Right renal pelvis (tissue), 4 donors: ENCODE data around the gene REEP3. TPM values are rescaled to one million over a fixed set of nuclear protein-coding genes. Genes with fewer than 3 reads are reported as not detected.
"Not testable (repeated sequence)": the region's sequence is repeated elsewhere in the genome, so short reads cannot be mapped to it uniquely, and the experiment has no call there.

Source experiments
- DNase-seq, 4 donors: peaks; one replicate each; pipeline ENCODE4 v3.0.0-alpha.2; 2013; ENCODE audit warnings: low read depth in 4 of 4, low spot score in 3 of 4, missing footprints in 1 of 4
- polyA plus RNA-seq, 4 donors: library from polyadenylated mRNA; unstranded; fragments of 120-200 nt; gene quantifications; one replicate each; pipeline ENCODE4 v1.2.1, GENCODE V29; 2013; ENCODE audit not compliant: insufficient read length in 4 of 4

REEP3 gene
- polyA plus RNA-seq: 10 to 100 TPM; 27.4 to 33.3 (median 29.9) TPM

- DNase-seq: peak; percentile 35 to 51 (median 40)
Measured at GRCh38 chr10:63520500-63521415, at the start of gene REEP3. Gene REEP3, plus strand, starts transcription at chr10:63521401. Its CDS starts 145 bp downstream, at chr10:63521546.

- DNase-seq: no peak
Measured at GRCh38 chr10:63474488-63474887, 46.7 kb upstream of the REEP3 start.

- DNase-seq: no peak
Measured at GRCh38 chr10:63477927-63478326, 43.3 kb upstream of the REEP3 start.

- DNase-seq: no peak
Measured at GRCh38 chr10:63478564-63478963, 42.6 kb upstream of the REEP3 start.

- no peak for DNase-seq
Measured at GRCh38 chr10:63480237-63480636, 41.0 kb upstream of the REEP3 start.

- no peak for DNase-seq
Measured at GRCh38 chr10:63481815-63482421, 39.3 kb upstream of the REEP3 start.

- no peak for DNase-seq
Measured at GRCh38 chr10:63483983-63484382, 37.2 kb upstream of the REEP3 start.

GRCh38 chr10:63487990-63488389, 33.2 kb upstream of the REEP3 start:
- DNase-seq: no peak

GRCh38 chr10:63489838-63490237, 31.4 kb upstream of the REEP3 start:
- no peak for DNase-seq

- peak in 2 of 4 donors; percentile 24 to 25 for DNase-seq
Measured at GRCh38 chr10:63491588-63492316, 29.4 kb upstream of the REEP3 start.

- not testable (repeated sequence) for DNase-seq
Measured at GRCh38 chr10:63492317-63492690, 28.9 kb upstream of the REEP3 start.

GRCh38 chr10:63493004-63493403, 28.2 kb upstream of the REEP3 start:
- no peak for DNase-seq

GRCh38 chr10:63494951-63495350, 26.2 kb upstream of the REEP3 start:
- no peak for DNase-seq

GRCh38 chr10:63496561-63496960, 24.6 kb upstream of the REEP3 start:
- no peak for DNase-seq

GRCh38 chr10:63497321-63497720, 23.9 kb upstream of the REEP3 start:
- no peak for DNase-seq

GRCh38 chr10:63498665-63499064, 22.5 kb upstream of the REEP3 start:
- DNase-seq: no peak

- not testable (repeated sequence) for DNase-seq
Measured at GRCh38 chr10:63500551-63500950, 20.6 kb upstream of the REEP3 start.

- no peak for DNase-seq
Measured at GRCh38 chr10:63501954-63502353, 19.2 kb upstream of the REEP3 start.

GRCh38 chr10:63502832-63503231, 18.4 kb upstream of the REEP3 start:
- no peak for DNase-seq

- no peak for DNase-seq
Measured at GRCh38 chr10:63503395-63503794, 17.8 kb upstream of the REEP3 start.
